Muscle layer of colon (tissue), 2 donors: Measurements from ENCODE around the gene DNAJC3.
"Not testable (repeated sequence)": the region's sequence is repeated elsewhere in the genome, so short reads cannot be mapped to it uniquely, and the experiment has no call there.

ENCODE experiments used
- H3K27ac ChIP-seq: one replicate; pipeline ENCODE4 v1.7.0; 2013; ENCODE audit warnings: low read depth, mild to moderate bottlenecking, low read length, moderate library complexity
- H3K27me3 ChIP-seq, 2 donors: one replicate each; pipeline ENCODE4 v1.7.0; 2013; ENCODE audit warnings: low read length in 2 of 2, mild to moderate bottlenecking in 2 of 2; ENCODE audit not compliant: insufficient read depth in 2 of 2, control insufficient read depth in 1 of 2
- H3K36me3 ChIP-seq: one replicate; pipeline ENCODE4 v1.7.0; 2013; ENCODE audit warnings: mild to moderate bottlenecking, low read length; ENCODE audit not compliant: insufficient read depth
- H3K4me1 ChIP-seq: one replicate; pipeline ENCODE4 v1.7.0; 2013; ENCODE audit warnings: mild to moderate bottlenecking, low read length; ENCODE audit not compliant: insufficient read depth
- H3K4me3 ChIP-seq, 2 donors: one replicate each; pipeline ENCODE4 v1.7.0; 2013; ENCODE audit warnings: low read length in 2 of 2, low read depth in 1 of 2, mild to moderate bottlenecking in 1 of 2, moderate library complexity in 1 of 2
- H3K9ac ChIP-seq: one replicate; pipeline ENCODE4 v1.7.0; 2013; ENCODE audit warnings: low read length
- H3K9me3 ChIP-seq: one replicate; pipeline ENCODE4 v1.7.0; 2013; ENCODE audit warnings: mild to moderate bottlenecking, low read length
- donor health status: abdominal sarcoma.
- donor health status: Adenocarcinoma of cecum.

Gene DNAJC3

DNA sequence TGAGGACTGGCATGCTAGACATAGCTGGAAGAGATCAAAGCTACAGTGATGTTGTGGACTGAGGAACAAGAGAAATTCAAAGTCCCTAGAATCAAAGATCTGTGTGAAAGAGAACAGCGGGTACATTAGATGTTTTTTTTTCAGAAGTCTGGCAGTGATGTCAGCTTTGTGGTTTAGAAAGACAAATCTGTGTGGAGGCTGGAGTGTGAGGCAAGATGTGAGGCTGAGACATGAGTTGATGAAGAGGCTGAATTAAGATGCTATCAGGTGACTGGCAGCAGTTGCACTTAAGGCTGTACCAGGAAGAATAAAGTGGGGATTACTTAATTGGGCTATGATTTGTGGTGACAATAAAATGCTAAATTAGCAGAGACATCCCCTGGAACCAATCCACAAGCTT lies 46.5 kb downstream of the DNAJC3 start:
- no peak overlapping the region for H3K27ac ChIP-seq
- H3K36me3 ChIP-seq, result no peaks in the 10 kb centered on the region
- no peaks in the 10 kb centered on the region for H3K9me3 ChIP-seq
- H3K27me3 ChIP-seq, result no peaks in the 10 kb centered on the region
- no peak overlapping the region for H3K4me3 ChIP-seq
- no peak overlapping the region for H3K9ac ChIP-seq
- peaks cover 10% of the 10 kb centered on the region for H3K4me1 ChIP-seq

DNA sequence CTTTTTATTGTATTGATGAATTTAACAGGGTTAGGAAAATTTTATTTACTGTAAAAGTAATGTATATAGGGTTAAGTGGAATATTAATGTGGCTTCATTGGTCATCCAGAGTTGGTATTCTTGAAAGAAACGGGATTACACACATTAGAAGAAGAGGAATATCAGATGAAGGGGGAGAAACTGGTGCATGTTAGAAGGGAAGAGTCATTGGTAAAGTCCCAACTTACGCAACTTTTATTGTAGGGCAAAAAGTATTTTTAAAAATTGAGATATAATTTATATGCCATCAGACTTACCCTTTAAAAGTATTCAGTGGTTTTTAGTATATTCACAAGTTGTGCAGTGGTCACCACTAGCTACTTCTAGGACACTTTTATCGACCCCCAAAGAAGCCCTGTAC lies 47.3 kb downstream of the DNAJC3 start:
- H3K9ac ChIP-seq, result no peak overlapping the region
- H3K4me1 ChIP-seq, result peaks cover 10% of the 10 kb centered on the region
- H3K27me3 ChIP-seq, result no peaks in the 10 kb centered on the region
- no peaks in the 10 kb centered on the region for H3K9me3 ChIP-seq
- no peaks in the 10 kb centered on the region for H3K36me3 ChIP-seq
- H3K4me3 ChIP-seq, result no peak overlapping the region
- no peak overlapping the region for H3K27ac ChIP-seq

DNA sequence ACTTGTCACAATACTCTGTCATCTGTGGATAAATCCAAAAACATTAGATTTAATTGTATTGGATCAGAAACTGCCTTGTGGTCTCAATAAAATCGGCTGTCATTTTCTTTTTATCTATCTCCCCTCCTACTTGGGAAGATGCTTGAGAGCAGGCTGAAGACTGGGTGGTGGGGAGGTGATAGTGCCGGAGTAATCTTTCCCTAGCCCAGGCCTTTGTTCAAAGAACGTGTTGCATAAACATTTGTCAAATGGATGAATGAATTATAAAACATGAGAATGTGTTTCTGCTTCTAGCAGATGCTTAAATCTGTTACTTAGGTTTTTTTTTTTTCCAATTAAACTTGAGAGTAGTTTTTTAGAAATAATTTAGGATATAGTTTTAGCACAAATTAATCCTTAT lies 49.9 kb downstream of the DNAJC3 start:
- no peaks in the 10 kb centered on the region for H3K27me3 ChIP-seq
- H3K9ac ChIP-seq, result no peak overlapping the region
- H3K9me3 ChIP-seq, result no peaks in the 10 kb centered on the region
- H3K36me3 ChIP-seq, result no peaks in the 10 kb centered on the region
- H3K4me1 ChIP-seq, result peaks cover 6% of the 10 kb centered on the region
- no peak overlapping the region for H3K4me3 ChIP-seq
- H3K27ac ChIP-seq, result no peak overlapping the region

DNA sequence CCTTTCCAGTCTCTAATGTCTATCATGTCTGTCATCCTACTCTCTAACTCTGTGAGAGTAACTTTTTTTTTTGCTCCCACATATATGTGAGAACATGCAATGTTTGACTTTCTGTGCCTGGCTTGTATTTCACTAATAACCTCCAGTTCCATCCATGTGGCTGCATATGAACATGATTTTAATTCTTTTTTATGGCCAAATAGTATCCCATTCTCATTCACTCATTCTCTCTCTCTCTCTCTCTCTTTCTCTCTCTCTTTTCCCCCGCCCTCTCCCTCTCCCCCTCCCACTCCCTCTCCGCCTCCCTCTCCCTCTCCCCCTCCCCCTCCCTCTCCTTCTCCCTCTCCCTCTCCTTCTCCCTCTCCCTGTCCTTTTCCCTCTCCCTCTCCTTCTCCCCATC lies 52.0 kb downstream of the DNAJC3 start:
- no peaks in the 10 kb centered on the region for H3K36me3 ChIP-seq
- H3K9me3 ChIP-seq, result peaks cover under 1% of the 10 kb centered on the region
- no peak overlapping the region for H3K4me3 ChIP-seq
- H3K4me1 ChIP-seq, result no peaks in the 10 kb centered on the region
- no peak overlapping the region for H3K9ac ChIP-seq
- no peaks in the 10 kb centered on the region for H3K27me3 ChIP-seq
- no peak overlapping the region for H3K27ac ChIP-seq

DNA sequence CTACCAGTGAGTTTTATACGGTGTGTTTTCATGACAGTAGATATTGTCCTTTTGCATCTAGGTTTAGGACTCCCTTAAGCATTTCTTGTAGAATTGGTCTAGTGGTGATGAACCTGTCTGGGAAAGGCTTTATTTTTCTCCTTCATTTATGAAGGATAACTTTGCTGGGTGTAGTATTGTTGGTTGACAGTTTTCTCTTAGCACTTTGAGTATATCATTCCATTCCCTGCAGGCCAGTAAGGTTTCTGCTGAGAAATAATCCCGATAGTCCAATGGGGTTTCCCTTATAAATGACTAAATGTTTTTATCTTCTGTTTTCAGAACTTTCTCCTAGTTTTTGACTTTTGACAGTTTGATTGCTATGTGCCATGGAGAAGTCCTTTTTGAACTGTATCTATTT lies 57.2 kb downstream of the DNAJC3 start:
- H3K4me1 ChIP-seq, result no peaks in the 10 kb centered on the region
- H3K27ac ChIP-seq, result no peak overlapping the region
- H3K36me3 ChIP-seq, result no peaks in the 10 kb centered on the region
- H3K9ac ChIP-seq, result no peak overlapping the region
- no peak overlapping the region for H3K4me3 ChIP-seq
- H3K27me3 ChIP-seq, result no peaks in the 10 kb centered on the region
- peaks cover 6% of the 10 kb centered on the region for H3K9me3 ChIP-seq

DNA sequence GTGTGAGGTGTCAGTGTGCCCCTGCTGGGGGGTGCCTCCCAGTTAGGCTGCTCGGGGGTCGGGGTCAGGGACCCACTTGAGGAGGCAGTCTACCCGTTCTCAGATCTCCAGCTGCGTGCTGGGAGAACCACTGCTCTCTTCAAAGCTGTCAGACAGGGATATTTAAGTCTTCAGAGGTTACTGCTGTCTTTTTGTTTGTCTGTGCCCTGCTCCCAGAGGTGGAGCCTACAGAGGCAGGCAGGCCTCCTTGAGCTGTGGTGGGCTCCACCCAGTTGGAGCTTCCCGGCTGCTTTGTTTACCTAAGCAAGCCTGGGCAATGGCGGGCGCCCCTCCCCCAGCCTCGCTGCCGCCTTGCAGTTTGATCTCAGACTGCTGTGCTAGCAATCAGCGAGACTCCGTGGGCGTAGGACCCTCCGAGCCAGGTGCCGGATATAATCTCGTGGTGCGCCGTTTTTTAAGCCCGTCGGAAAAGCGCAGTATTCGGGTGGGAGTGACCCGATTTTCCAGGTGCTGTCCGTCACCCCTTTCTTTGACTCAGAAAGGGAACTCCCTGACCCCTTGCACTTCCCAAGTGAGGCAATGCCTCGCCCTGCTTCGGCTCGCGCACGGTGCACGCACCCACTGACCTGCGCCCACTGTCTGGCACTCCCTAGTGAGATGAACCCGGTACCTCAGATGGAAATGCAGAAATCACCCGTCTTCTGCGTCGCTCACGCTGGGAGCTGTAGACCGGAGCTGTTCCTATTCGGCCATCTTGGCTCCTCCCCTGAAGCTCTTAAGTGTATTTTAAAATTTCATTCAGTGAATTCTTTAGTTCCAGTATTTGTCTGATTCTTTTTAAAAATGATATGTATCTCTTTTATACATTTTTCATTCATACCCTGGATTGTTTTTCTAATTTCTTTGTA lies 63.4 kb downstream of the DNAJC3 start:
- not testable (repeated sequence) for H3K9me3 ChIP-seq, H3K9ac ChIP-seq, H3K27me3 ChIP-seq, H3K36me3 ChIP-seq, H3K4me1 ChIP-seq, H3K4me3 ChIP-seq, H3K27ac ChIP-seq

DNA sequence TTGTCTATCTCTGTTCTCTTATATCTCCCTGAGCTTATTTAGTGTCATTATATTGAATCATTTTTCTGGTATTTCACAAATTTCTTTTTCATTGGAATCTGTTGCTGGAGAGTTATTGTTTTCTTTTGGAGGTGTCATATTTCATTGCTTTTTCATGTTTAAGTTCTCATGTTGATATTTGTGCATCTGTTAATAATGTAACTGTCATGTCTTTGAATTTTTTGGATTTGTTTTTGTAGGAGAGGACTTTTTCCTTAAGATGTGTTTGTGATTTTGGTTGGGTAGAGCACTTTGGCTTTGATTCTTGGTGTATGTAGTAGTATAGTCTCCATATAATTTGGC lies 64.0 kb downstream of the DNAJC3 start:
- Histone ChIP-seq H3K27ac (no peak overlapping the region), H3K4me3 (no peak overlapping the region), H3K27me3 (no peaks in the 10 kb centered on the region), H3K4me1 (peaks cover 12% of the 10 kb centered on the region), H3K9me3 (no peaks in the 10 kb centered on the region), H3K36me3 (no peaks in the 10 kb centered on the region), H3K9ac (no peak overlapping the region)

DNA sequence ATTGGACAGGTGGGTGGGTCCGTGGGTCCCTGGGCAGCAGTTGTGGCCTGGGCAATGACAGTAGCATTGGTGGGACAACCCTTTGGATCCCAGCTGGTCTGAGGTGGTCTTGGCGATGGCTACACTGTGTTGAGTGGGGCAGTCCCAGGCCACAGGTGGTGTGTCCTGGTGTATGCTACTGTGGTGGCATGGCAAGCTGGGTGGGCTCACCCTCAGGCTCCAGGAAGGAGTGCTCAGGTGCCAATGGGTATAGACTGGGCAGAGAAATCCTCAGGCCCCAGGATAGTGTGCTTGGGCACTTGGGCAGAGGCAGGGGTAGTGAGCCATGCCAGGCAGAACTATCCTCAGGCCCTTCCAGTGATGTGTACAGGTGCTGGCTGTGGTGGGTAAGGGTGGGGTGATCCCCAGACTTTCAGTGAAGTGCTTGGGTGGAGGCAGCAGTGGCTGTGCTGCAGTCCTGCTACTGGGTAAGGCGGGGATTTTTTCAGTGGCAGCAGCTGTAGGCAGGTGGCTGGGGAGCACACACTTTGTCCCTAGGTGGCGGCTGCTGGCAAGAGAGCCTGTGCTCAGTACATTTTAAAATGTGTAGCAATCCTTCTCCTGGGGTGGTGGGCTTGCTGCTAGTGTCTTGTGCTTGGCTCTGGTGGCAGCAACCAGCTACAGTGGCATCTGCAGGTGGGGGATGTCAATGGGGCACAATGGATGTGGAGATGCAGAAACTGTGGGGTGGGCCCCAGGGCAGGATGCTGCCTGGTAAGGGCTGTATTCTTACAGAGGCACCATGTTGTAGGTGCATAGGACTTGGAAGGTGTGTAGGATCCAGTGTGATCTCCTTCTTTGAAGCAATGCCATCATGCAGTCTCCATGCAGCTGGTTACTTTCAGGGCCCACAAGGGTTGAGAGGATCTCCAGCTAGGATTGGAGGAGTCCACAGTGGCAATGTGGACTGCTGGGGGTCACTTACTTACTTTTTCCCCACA lies 64.9 kb downstream of the DNAJC3 start:
- no peaks in the 10 kb centered on the region for H3K9me3 ChIP-seq
- H3K27ac ChIP-seq, result no peak overlapping the region
- peaks cover 13% of the 10 kb centered on the region for H3K4me1 ChIP-seq
- H3K36me3 ChIP-seq, result no peaks in the 10 kb centered on the region
- no peak overlapping the region for H3K9ac ChIP-seq
- H3K4me3 ChIP-seq, result no peak overlapping the region
- H3K27me3 ChIP-seq, result no peaks in the 10 kb centered on the region

DNA sequence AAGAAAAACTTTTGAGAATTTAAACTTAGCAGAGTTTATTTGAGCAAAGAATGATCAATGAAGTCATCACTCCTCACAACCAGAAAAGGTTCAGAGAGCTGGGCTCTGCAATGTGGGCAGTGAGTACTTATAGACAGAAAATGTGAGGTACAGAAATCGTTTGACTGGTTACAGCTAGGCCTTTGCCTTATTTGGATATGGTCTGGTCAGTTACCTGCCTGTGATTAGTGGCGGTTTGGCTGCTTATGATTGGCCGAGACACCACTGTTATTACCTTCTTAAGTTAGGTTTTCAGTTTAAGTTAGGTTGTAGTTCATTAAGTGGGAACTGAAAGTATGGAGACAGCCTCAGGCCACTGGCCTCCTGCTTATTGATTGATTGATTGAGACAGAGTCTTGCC lies 66.3 kb downstream of the DNAJC3 start:
- Histone ChIP-seq H3K27ac (no peak overlapping the region), H3K4me1 (peaks cover 20% of the 10 kb centered on the region), H3K9ac (no peak overlapping the region), H3K27me3 (no peaks in the 10 kb centered on the region), H3K36me3 (no peaks in the 10 kb centered on the region), H3K4me3 (no peak overlapping the region), H3K9me3 (no peaks in the 10 kb centered on the region)

DNA sequence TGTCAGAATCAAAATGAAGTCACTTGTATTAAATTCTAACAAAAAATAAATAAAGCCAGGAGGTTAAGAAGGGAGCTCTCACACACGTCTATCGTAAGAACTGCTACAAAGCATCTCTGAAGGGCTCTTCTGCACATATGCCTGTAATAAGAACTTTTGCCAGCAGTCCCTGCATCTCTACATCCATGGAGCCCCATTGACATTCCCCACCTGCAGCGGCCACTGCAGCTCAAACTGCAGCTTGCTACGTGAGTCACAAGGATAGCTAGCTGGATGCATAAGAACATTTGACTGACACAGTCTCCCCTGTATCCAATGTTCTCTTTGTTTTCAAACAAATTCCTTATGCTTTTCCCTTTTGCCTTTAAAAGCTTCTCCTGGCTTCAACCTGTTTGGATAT lies 68.3 kb downstream of the DNAJC3 start:
- no peak overlapping the region for H3K9ac ChIP-seq
- H3K36me3 ChIP-seq, result no peaks in the 10 kb centered on the region
- H3K27me3 ChIP-seq, result no peaks in the 10 kb centered on the region
- peaks cover 20% of the 10 kb centered on the region for H3K4me1 ChIP-seq
- H3K4me3 ChIP-seq, result no peak overlapping the region
- no peak overlapping the region for H3K27ac ChIP-seq
- no peaks in the 10 kb centered on the region for H3K9me3 ChIP-seq

DNA sequence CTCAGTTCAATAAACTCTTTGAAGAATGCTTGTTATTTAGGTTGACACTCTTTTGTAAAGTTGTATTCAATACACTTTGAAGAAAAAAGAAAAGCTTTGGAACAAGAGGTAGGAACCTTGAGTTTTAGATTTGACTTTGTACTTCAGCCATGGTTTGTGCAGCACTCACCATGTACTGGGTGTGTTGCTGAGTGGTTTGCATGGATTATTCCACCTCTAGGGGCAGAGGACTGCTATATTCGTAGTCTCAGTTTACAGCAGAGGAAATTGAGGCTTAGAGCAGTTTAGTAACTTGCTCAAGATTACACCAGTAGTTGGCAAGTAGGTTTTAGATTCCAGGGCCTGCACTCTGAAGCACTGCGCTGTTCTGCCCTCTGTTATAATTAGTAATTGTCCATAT lies 68.8 kb downstream of the DNAJC3 start:
- H3K27me3 ChIP-seq, result no peaks in the 10 kb centered on the region
- no peak overlapping the region for H3K27ac ChIP-seq
- H3K9me3 ChIP-seq, result no peaks in the 10 kb centered on the region
- no peak overlapping the region for H3K9ac ChIP-seq
- no peaks in the 10 kb centered on the region for H3K36me3 ChIP-seq
- H3K4me3 ChIP-seq, result no peak overlapping the region
- peaks cover 20% of the 10 kb centered on the region for H3K4me1 ChIP-seq
